Stimulated activated CD8-positive, alpha-beta memory T cell treated with anti-CD3 and anti-CD28 coated beads, Interleukin-4, amount 100 ng/mL, for 1 hour (primary cell): ENCODE measurements around the gene TSEN34.
"Not testable (repeated sequence)": the region's sequence is repeated elsewhere in the genome, so short reads cannot be mapped to it uniquely, and the experiment has no call there.

Experiments
- DNase-seq, 2 donors: peaks; one replicate each; pipeline ENCODE4 v3.0.0-alpha.2; 2020; ENCODE audit warnings: low read depth in 2 of 2, low spot score in 1 of 2

Gene TSEN34

DNA sequence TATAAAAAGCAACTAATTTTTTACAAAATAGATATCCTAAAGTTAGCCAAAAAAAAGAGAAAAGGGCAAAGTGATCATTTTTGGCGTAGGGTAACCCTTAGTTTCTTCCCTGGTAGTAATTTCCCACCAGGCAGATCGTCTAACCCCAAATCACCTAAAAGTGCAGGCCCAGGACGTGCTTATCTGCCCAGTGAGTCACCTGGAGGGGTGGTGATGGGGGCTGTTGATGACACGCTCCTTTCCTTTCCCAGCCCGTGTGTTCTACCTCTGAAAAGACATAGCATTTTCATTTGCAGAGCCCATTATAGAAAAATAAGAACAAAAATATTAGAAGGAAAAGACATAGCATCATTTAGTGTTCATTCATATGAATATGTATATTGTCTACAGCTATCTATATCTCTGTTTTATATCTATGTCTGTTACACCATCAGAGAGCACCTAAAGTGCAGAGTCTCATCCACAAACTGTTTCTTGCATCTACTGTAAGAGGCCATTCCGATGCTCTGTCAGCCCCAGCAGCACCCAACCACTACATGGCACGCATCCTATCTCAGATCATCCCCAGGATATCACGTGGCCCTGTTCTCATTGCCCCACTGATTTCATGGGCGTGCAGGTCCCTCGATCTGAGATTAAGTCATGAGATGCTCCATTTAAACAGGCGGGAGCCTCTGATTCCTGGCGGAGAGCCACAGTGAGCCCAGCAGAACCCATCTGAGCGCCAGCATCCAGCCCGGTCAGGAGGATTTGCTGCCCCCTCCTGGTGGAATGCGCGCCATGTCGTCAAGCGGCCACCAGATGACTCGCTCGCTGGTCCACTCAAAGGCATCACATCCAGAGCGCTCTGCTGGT is 40.2 kb downstream of the TSEN34 start:
- peak; percentile 73 to 78 for DNase-seq

DNA sequence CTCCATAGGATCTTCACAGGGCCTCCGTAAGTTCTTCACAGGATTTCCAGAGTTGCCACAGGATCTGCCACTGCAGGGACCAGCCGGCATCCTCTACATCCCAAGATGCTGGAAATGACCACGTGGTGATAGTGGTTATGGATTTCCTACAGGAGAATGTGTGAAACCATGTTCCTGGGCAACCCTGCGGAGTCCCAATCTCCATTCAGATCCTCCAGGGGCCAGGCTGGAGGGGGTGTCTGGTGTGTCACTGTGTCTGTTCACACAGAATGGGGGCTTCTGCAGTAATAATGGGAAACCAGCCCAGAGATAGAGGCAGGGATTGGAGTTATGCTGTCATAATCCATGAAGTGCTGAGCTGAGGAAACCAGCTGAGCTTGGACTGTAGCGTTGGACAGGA is 42.8 kb downstream of the TSEN34 start:
- no peak for DNase-seq

DNA sequence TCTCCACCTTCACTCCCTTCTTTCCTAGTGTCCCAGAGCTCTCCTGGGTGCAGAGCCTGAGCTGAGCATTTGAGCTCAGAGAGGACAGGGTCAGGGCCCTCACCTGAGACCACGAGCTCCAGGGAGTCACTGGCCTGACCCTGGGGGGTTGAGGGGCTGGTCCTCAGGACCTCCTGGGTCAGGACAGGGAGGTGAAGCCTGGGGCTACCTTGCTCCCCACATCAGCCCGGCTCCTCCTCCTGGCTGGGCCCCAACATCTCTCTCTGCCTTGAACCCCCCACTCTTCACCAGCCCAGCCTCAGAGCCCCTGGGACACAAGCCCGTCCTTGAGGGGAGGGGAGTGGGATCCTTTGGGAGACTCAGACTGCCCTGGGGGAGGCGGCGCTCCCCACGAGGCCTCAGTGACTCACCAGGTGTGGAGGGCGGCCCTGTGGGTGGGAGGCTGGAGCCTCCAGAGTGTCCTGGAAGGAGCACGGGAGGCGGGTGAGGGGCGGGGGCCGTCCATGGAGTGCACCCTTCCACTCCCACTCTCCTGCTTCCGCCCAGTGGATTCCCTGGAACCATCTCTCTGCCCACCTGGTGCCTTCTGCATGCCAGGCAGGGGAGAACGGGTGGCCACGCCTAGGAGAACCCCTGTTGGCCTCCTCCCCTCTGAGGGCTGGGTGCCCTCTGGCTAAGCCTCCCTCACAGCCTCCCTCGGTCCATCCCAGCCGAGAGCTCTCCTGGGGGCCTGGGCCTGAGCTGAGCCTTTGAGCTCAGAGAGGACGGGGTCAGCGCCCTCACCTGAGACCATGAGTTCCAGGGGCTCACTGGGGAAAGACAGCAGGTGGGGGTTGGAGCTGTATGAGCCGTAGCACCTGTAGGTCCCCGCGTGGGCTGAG is 48.6 kb downstream of the TSEN34 start:
- DNase-seq, result not testable (repeated sequence)

DNA sequence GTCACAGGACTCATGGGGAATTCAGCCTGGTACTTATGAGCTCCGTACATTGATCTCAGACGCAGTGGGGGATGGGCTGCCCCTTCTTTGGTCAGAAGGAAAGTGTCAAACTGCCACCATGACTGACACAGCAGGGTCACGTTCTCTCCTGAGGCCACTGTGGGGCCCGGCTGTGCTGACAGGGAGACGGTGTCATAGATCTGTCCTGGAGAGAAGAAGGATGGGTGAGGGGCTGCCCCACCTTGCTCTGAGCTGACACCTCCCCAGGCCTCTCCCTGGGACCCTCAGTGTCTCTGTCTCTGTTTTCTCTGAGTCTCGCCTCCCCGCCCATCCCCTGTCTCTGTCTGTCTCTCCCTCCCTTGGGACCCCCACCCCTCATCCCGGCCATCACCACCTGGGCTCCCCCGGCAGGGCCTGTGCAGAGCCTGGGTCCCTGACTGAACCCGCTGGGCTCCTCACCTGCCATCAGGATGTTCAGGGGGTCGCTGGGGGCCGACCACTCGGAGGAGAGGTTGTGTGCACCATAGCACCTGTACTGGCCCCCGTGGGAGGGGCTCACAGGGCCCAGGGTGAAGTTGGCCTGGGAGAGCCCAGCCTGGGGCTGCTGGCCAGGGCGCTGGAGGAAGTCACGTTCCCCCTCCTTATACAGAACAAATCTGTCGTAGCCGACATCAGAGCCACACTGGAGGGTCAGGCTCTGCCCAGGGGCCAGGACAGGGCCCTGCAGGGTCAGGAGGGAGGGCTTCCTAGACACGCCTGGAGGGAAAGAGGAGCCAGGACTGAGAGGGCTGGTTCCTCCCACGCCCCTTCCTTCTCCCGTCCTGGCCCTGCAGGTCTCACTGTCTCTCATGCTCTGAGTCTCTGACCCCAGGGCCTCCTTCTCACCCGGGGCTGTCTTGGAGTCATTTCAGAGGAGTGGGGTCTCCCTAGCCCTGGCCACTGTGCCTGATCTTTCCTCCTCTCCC is 49.5 kb downstream of the TSEN34 start:
- not testable (repeated sequence) for DNase-seq

DNA sequence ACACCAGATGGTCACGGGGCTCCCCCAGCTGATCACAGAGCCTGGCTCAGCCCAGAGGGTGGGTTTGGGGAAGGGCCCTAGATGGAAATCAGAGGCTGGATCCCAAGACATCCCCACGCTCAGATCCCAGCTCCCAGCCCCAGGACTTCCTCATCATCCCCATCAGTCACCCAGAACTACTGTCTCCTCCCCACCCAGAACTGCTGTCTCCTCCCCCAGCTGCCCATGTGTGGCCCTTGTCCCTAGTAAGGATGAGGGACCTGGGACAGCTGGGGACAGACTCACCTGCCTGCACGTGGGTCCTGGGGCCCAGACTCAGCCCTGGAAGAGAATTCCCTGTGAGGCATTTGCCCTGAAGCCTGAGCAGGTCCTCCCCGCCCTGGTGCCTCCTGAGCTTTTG is 51.1 kb downstream of the TSEN34 start:
- DNase-seq, result not testable (repeated sequence)

DNA sequence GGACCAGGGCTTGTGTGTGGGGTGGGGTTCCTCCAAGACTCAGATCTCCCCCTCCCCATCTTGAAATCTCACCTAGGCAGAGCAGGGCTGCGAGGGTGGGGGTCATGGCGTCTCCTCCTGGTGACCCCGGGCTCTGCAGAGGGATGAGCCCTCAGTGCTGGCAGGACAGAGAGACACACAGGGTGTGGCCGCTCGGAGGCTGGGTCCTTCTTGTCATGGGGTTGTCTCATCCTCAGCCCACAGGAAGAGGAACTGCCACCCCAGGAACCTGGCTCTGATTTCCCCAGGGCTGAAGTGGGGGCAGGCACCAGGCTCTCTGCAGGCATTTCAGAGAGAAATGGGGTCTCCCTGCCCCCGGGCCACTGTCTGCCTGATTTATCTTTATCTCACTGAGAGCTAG is 51.5 kb downstream of the TSEN34 start, which contains the start of gene LILRA6:
TSS of gene LILRA6 (minus strand) at position 145 of the 400 bp plus-strand sequence.
- not testable (repeated sequence) for DNase-seq

DNA sequence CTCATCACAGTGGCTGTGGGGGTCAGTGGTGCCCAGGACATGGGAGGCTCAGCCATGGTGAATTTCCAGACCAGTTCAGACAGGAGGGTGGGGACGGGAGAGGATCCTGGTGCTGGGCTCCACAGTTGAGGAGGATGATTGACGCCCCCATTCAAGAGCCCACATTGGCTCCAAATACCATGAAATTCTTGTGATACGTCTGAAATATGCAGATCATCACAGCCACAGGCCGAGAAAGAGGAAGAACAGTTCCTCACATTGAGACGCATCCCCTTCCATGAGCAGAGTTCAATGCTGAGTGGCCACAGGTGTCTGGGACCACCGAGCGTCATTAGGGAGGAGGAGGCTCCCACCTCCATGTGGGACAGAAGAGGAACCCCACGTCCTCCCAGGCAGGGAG is 52.7 kb downstream of the TSEN34 start:
- not testable (repeated sequence) for DNase-seq
